Sigmoid colon (tissue), 7 donors: ENCODE measurements around the gene EGLN1. TPM values are rescaled to one million over a fixed set of nuclear protein-coding genes. Genes with fewer than 3 reads are reported as not detected.
"Not testable (repeated sequence)": the region's sequence is repeated elsewhere in the genome, so short reads cannot be mapped to it uniquely, and the experiment has no call there.

ENCODE experiments used
- DNase-seq: peaks from one replicate; pipeline ENCODE4 v3.0.0-alpha.2; 2019
- H3K27ac ChIP-seq, 4 donors: fragments of 200-600 bp; sonication (generic); one replicate each; pipeline ENCODE4 v1.5.1; 2016 to 2019; ENCODE audit warnings: mild to moderate bottlenecking in 1 of 4
- H3K27me3 ChIP-seq, 3 donors: fragments of 200-600 bp; sonication (generic); one replicate each; pipeline ENCODE4 v1.5.1; 2019; ENCODE audit warnings: mild to moderate bottlenecking in 1 of 3
- H3K36me3 ChIP-seq, 4 donors: fragments of 200-600 bp; sonication (generic); one replicate each; pipeline ENCODE4 v1.5.1; 2016 to 2019
- H3K4me1 ChIP-seq, 4 donors: fragments of 200-600 bp; sonication (generic); one replicate each; pipeline ENCODE4 v1.5.1; 2017 to 2019
- H3K4me3 ChIP-seq, 4 donors: fragments of 200-600 bp; sonication (generic); one replicate each; pipeline ENCODE4 v1.5.1; 2017 to 2019; ENCODE audit warnings: mild to moderate bottlenecking in 2 of 4, moderate library complexity in 1 of 4
- H3K9me3 ChIP-seq, 4 donors: fragments of 200-600 bp in 3 of 4; sonication (generic) in 3 of 4; one replicate each; pipeline versions ENCODE4 v1.5.1 to v1.6.1; 2013 to 2019
- EP300 ChIP-seq, 4 donors: sonication (generic); formaldehyde crosslinking; IDR thresholded peaks; one replicate each; pipeline ENCODE4 v1.6.1; 2017; ENCODE audit warnings: antibody characterized with exemption in 4 of 4
- POLR2A ChIP-seq, 2 donors: fragments of 450-650 bp; IDR thresholded peaks; one replicate each; pipeline ENCODE4 v1.6.1; 2016; ENCODE audit warnings: antibody characterized with exemption in 2 of 2, mild to moderate bottlenecking in 2 of 2, moderate library complexity in 2 of 2
- POLR2AphosphoS5 ChIP-seq, 4 donors: sonication (generic); formaldehyde crosslinking; IDR thresholded peaks; one replicate each; pipeline ENCODE4 v1.6.1; 2017; ENCODE audit warnings: antibody characterized with exemption in 4 of 4
- WGBS, 2 donors: extraction: QIAGEN DNeasy Blood & Tissue Kit; methylation state at CpG; one replicate each; pipeline ENCODE4 v1.1.7; 2013; 5-methylcytosine and 5-hydroxymethylcytosine counted together
- intact Hi-C: fragments of 100-400 bp; cut with DNase I; formaldehyde crosslinking; loops from one replicate; pipeline ENCODE4 v1.15.1; 2023
- polyA plus RNA-seq, 3 donors: library from polyadenylated mRNA; stranded (reverse); fragments of 200-250 nt; gene quantifications; one replicate each; pipeline ENCODE4 v1.2.3, GENCODE V29; 2013
- total RNA-seq, 4 donors: library from RNA; depleted of rRNA; stranded (reverse); fragments of >200 nt; gene quantifications; one replicate each; pipeline ENCODE4 v1.1.0, GENCODE V29; 2016
- TF ChIP-seq, protein P1 (sequence below), 4 experiments: fragments of 450-650 bp in 3 of 4; fragments of 200-600 bp in 1 of 4; IDR thresholded peaks; one replicate each; pipeline ENCODE4 v1.5.1; 2016 to 2019; ENCODE audit warnings: antibody characterized with exemption in 4 of 4, mild to moderate bottlenecking in 3 of 4, moderate library complexity in 2 of 4
- donor health status: healthy with polysubstance abuse.
- donor health status: Bipolar disorder and iron deficiency.
- donor health status: healthy.

The EGLN1 gene
- total and polyA plus RNA-seq, 7 donors: 16.2 to 51.7 (median 37.8) TPM

DNA sequence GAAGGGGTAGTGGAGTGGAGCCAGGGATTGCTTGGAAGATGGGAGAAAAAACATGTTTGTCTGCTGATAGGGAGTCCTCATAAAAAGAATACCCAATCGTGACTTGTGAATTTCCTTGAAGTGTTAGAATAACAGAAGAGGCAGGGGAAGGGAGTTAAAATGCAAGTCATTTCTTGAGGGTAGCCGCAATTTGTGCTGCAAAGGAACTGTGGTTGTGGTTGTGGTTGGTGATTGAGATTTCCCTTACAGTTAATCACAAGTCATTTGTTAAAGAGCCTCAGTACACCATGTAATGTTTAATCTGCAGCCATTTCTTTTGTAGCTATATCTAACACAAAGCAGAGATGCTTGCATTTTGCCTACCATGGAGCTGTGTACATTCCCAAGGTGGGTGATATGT, 38.5 kb upstream of the EGLN1 start:
- no peak for DNase-seq
- 34 to 51% methylated on average over 2 of the region's 2 CpGs for WGBS, 2 donors
- Histone ChIP-seq H3K9me3 (peaks cover 0 to 4% (median 1%) of the 10 kb centered on the region in 4 donors), H3K27me3 (no peaks in the 10 kb centered on the region), H3K4me3 (no peak overlapping the region), H3K27ac (no peak overlapping the region), H3K4me1 (peaks cover 0 to 2% (median 0%) of the 10 kb centered on the region in 4 donors), H3K36me3 (no peaks in the 10 kb centered on the region)
- TF ChIP-seq POLR2AphosphoS5 (IDR thresholded peaks at IDR 0.05): no peak
- no peak for TF ChIP-seq POLR2A (IDR thresholded peaks at IDR 0.05)
- TF ChIP-seq, protein P1, sequence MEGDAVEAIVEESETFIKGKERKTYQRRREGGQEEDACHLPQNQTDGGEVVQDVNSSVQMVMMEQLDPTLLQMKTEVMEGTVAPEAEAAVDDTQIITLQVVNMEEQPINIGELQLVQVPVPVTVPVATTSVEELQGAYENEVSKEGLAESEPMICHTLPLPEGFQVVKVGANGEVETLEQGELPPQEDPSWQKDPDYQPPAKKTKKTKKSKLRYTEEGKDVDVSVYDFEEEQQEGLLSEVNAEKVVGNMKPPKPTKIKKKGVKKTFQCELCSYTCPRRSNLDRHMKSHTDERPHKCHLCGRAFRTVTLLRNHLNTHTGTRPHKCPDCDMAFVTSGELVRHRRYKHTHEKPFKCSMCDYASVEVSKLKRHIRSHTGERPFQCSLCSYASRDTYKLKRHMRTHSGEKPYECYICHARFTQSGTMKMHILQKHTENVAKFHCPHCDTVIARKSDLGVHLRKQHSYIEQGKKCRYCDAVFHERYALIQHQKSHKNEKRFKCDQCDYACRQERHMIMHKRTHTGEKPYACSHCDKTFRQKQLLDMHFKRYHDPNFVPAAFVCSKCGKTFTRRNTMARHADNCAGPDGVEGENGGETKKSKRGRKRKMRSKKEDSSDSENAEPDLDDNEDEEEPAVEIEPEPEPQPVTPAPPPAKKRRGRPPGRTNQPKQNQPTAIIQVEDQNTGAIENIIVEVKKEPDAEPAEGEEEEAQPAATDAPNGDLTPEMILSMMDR (IDR thresholded peaks at IDR 0.05): no peak
- TF ChIP-seq EP300 (IDR thresholded peaks at IDR 0.05): no peak
- intact Hi-C loops: no loop called here

DNA sequence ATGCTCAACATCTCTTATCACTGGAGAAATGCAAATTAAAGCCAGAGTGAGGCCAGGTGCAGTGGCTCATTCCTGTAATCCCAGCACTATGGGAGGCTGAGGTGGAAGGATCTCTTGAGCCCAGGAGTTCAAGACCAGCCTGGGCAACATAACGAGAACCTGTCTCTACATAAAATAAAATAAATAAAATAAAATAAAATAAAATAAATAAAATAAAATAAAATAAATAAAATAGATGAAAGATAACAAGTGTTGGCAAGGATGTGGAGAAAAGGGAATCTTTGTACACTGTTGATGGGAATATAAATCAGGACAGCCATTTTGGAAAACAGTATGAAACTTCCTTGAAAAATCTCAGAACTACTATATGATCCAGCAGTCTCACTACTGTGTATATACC, 37.4 kb upstream of the EGLN1 start:
- intact Hi-C loops, H3K27ac ChIP-seq, H3K4me3 ChIP-seq, H3K27me3 ChIP-seq, H3K4me1 ChIP-seq, H3K36me3 ChIP-seq, H3K9me3 ChIP-seq, DNase-seq: not testable (repeated sequence)
- 76 to 93% methylated on average over 1 of the region's 1 CpG for WGBS, 2 donors

DNA sequence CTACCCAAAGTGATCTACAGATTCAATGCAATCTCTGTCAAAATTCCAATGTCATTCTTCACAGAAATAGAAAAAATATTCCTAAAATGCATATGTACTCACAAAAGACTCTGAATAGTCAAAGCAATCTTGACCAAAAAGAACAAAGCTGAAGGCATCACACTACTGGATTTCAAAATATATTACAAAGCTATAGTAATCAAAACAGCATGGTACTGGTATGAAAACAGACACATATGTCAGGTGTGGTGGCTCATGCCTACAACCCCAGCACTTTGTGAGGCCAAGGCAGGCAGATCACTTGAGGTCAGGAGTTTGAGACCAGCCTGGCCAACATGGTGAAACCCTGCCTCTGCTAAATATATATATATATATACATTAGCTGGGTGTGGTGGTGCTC, 35.9 kb upstream of the EGLN1 start:
- H3K4me1 ChIP-seq, H3K9me3 ChIP-seq, intact Hi-C loops, H3K36me3 ChIP-seq, H3K27me3 ChIP-seq, DNase-seq, H3K27ac ChIP-seq, H3K4me3 ChIP-seq: not testable (repeated sequence)

DNA sequence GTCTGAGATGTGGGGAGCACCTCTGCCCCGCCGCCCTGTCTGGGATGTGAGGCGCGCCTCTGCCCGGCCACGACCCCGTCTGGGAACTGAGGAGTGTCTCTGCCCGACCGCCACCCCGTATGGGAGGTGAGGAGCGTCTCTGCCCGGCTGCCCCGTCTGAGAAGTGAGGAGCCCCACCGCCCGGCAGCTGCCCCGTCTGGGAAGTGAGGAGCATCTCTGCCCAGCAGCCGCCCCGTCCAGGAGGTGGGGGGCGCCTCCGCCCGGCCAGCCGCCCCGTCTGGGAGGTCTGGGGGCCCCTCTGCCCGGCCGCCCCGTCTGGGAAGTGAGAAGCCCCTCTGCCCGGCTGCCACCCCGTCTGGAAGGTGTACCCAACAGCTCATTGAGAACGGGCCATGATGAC, 32.0 kb upstream of the EGLN1 start:
- intact Hi-C loops: not testable (repeated sequence)
- 91 to 93% methylated on average over 29 of the region's 29 CpGs for WGBS, 2 donors

DNA sequence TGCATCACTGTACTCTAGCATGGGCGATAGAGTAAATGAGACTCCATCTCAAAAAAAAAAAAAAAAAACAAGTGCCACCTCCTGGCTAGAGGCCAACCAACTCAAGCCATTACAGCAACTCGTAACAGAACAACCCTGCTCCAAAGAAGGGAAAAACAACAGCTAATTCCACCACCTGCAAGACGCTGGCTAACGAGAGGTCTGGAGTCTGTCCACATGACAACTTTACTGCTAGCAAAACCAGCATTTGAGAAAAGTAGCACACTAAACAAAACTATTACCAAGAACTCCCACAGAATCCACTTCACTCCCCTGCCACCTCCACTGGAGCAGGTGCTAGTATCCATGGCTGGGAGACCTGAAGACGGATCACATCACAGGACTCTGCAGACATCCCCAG, 24.1 kb upstream of the EGLN1 start:
- Histone ChIP-seq H3K27me3 (no peaks in the 10 kb centered on the region), H3K4me3 (no peak overlapping the region), H3K4me1 (peaks cover 0 to 6% (median 0%) of the 10 kb centered on the region in 4 donors), H3K9me3 (no peaks in the 10 kb centered on the region), H3K27ac (peak overlapping the region in 1 of 4 donors; percentile 44), H3K36me3 (no peaks in the 10 kb centered on the region)
- intact Hi-C loops: no loop called here
- 76 to 83% methylated on average over 5 of the region's 5 CpGs for WGBS, 2 donors
- no peak for DNase-seq
- no peak for TF ChIP-seq EP300 (IDR thresholded peaks at IDR 0.05)
- peak in 3 of 4 donors; percentile 29 to 71 (median 63) for TF ChIP-seq POLR2AphosphoS5 (IDR thresholded peaks at IDR 0.05)

More for the DNA sequence above, 32.0 kb upstream of the EGLN1 start:
- not testable (repeated sequence) for H3K36me3 ChIP-seq, DNase-seq, H3K4me3 ChIP-seq, H3K27ac ChIP-seq, H3K9me3 ChIP-seq, H3K27me3 ChIP-seq, H3K4me1 ChIP-seq

DNA sequence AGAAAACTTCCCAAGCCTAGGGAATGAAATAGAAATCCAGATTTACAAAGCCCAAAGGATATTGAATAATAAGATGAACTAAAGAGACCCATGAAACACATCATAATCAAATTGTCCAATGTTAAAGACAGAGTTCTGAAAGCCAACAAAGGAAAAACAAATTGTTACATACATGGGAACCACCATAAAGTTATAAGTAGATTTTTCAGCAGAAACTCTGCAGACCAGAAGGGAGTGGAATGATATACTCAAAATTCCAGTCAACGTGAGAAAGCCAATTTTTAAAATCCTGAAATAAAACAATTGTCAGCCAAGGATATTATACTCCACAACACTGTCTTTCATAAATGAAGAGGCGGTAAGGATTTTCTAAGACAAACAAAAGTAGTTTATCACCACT, 22.0 kb upstream of the EGLN1 start:
- Histone ChIP-seq H3K36me3 (no peaks in the 10 kb centered on the region), H3K27me3 (no peaks in the 10 kb centered on the region), H3K4me1 (peaks cover 0 to 6% (median 0%) of the 10 kb centered on the region in 4 donors), H3K27ac (no peak overlapping the region), H3K4me3 (no peak overlapping the region), H3K9me3 (no peaks in the 10 kb centered on the region)
- intact Hi-C loops: no loop called here
- 86 to 90% methylated on average over 2 of the region's 2 CpGs for WGBS, 2 donors
- TF ChIP-seq POLR2A (IDR thresholded peaks at IDR 0.05): no peak
- TF ChIP-seq EP300 (IDR thresholded peaks at IDR 0.05): no peak
- no peak for TF ChIP-seq POLR2AphosphoS5 (IDR thresholded peaks at IDR 0.05)
- TF ChIP-seq, protein P1 (IDR thresholded peaks at IDR 0.05): no peak
- no peak for DNase-seq

DNA sequence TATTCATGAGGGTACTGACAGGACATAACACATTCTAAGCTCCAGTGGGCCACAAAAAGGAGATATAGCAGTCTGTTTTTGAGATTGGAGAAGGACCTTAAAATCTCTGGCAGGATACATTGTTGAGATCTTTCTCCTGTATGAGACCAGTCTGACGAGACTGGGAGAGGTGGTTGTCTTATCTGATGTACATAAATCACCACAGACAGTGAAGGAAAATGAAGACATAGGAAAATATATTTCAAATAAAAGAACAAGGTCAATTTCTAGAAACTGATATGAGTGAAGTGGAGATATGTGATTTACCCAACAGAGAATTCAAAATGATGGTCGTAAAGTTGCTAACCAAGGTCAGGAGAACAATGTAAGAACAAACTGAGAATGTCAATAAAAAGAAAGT, 21.3 kb upstream of the EGLN1 start:
- intact Hi-C loops: no loop called here
- no peaks in the 10 kb centered on the region for H3K9me3 ChIP-seq
- TF ChIP-seq EP300 (IDR thresholded peaks at IDR 0.05): no peak
- TF ChIP-seq, protein P1 (IDR thresholded peaks at IDR 0.05): no peak
- no peak for TF ChIP-seq POLR2AphosphoS5 (IDR thresholded peaks at IDR 0.05)
- no peak for TF ChIP-seq POLR2A (IDR thresholded peaks at IDR 0.05)
- H3K4me1 ChIP-seq: peaks cover 0 to 6% (median 0%) of the 10 kb centered on the region in 4 donors
- 52 to 66% methylated on average over 2 of the region's 2 CpGs for WGBS, 2 donors
- no peaks in the 10 kb centered on the region for H3K36me3 ChIP-seq
- no peak overlapping the region for H3K4me3 ChIP-seq
- H3K27me3 ChIP-seq: no peaks in the 10 kb centered on the region
- DNase-seq: no peak
- no peak overlapping the region for H3K27ac ChIP-seq
